Omental fat pad (tissue), 4 donors: ENCODE measurements around the gene PDCL2. TPM values are rescaled to one million over a fixed set of nuclear protein-coding genes. Genes with fewer than 3 reads are reported as not detected.
"Not testable (repeated sequence)": the region's sequence is repeated elsewhere in the genome, so short reads cannot be mapped to it uniquely, and the experiment has no call there.

Source experiments
- ATAC-seq: fragments of 150-250 bp; one replicate; pipeline ENCODE4 v1.9.1; 2016; ENCODE audit warnings: mild to moderate bottlenecking, moderate library complexity; ENCODE audit not compliant: low FRiP score
- DNase-seq: peaks from one replicate; pipeline ENCODE4 v3.0.0-alpha.2; 2019; ENCODE audit warnings: low spot score
- total RNA-seq, 4 donors: library from RNA; depleted of rRNA; stranded (reverse); fragments of >200 nt; gene quantifications; one replicate each; pipeline ENCODE4 v1.1.0, GENCODE V29; 2016
- TF ChIP-seq, protein P1 (sequence below), 3 donors: fragments of 450-650 bp; IDR thresholded peaks; one replicate each; pipeline ENCODE4 v1.5.1; 2016 to 2017; ENCODE audit warnings: antibody characterized with exemption in 3 of 3, mild to moderate bottlenecking in 3 of 3, moderate library complexity in 2 of 3

The PDCL2 gene
- total RNA-seq, 4 donors from 2014 or later, result not detected

DNA sequence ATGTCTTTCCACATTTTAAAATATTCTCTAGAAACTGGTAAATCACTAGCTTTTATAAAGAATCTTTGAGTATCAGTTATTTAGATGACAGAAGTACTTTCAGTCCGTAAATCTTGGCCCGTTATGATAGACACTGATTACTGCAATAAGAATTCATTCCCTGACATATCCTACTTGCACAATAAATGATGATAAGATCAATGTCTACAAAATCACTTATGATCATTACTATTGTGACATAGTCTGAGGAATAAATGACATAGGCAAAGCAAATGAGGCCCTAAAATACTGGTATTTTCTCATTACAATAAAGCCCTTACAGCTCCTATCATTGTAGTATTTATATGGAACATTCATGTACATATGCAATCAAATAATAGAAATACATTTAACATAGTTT, 6.6 kb upstream of the PDCL2 start:
- DNase-seq, result no peak
- TF ChIP-seq, protein P1, sequence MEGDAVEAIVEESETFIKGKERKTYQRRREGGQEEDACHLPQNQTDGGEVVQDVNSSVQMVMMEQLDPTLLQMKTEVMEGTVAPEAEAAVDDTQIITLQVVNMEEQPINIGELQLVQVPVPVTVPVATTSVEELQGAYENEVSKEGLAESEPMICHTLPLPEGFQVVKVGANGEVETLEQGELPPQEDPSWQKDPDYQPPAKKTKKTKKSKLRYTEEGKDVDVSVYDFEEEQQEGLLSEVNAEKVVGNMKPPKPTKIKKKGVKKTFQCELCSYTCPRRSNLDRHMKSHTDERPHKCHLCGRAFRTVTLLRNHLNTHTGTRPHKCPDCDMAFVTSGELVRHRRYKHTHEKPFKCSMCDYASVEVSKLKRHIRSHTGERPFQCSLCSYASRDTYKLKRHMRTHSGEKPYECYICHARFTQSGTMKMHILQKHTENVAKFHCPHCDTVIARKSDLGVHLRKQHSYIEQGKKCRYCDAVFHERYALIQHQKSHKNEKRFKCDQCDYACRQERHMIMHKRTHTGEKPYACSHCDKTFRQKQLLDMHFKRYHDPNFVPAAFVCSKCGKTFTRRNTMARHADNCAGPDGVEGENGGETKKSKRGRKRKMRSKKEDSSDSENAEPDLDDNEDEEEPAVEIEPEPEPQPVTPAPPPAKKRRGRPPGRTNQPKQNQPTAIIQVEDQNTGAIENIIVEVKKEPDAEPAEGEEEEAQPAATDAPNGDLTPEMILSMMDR (IDR thresholded peaks at IDR 0.05), result no peak
- no peak for ATAC-seq

DNA sequence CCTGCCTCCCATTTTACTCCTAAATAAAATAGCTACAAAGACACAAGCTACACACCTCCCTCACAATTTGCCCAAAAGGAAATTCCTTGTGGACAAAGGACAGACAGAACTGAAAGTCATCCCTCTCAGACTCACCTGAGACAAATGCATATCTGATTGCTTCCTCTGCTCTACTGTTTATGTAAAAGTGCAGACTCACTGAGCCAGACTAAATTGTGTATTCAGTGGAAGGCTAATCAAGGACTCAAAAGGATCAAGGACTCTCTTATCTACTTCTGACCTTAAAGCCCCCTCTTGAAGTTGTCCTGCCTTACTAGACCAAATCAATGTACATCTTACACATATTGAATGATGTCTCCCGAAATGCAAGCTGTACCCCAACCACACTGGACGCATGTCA, 3.9 kb downstream of the PDCL2 start:
- ATAC-seq (no peak), DNase-seq (no peak)
- TF ChIP-seq, protein P1 (IDR thresholded peaks at IDR 0.05), result no peak

GRCh38 chr4:55582773-55583172, 9.3 kb downstream of the PDCL2 start:
- ATAC-seq, DNase-seq: not testable (repeated sequence)

DNA sequence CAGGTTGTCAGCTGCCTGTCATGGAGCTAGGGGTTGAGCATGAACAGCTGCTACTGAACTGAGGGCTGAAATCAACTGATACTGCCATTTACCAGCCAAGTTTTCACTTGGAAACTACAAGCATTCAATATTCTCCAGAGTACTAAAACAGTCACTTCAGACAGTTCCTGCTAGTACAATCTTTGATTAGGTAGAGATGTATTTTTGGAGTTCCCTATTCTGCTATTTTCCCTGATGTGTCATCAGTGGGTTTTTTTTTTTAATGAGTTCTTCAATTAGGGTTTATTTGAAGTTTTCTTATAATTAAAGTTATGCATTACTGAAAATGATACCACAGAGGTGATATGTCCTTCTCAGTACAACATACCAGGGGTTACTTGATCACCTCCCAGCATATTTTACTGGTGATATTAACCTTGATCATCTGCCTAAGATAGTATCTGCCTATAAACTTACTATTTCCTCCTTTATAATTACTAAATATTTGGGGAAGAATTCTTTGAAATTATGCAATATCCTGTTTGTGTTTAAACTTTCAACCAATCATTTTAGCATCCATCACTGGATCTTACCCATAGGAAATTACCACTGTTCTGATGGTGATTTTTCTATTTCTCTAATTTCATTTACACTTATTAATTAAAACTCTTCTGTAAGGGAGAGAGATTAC, 13.6 kb downstream of the PDCL2 start:
- DNase-seq (no peak), ATAC-seq (no peak)
- TF ChIP-seq, protein P1 (IDR thresholded peaks at IDR 0.05), result no peak

GRCh38 chr4:55575513-55575912, 16.5 kb downstream of the PDCL2 start:
- TF ChIP-seq, protein P1 (IDR thresholded peaks at IDR 0.05), result no peak
- DNase-seq (no peak), ATAC-seq (no peak)

DNA sequence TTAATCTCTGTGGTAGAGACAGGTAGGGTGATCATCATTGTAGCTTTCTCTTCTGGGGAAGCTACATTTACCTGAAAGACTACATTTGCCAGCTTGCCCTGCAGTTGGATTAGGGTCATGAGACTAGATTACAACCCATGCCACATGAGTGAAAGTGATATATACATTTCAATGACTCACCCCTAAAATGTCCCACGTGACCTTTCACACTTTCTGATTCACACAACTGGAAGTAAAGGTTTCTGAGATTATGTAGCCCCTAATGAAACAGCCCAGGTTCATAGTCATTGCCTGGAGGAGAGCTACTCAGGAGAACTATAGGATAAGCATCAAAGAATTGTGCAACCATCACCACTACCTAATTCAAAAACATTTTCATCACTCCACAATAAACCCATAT, 17.8 kb downstream of the PDCL2 start:
- no peak for ATAC-seq
- no peak for DNase-seq
- TF ChIP-seq, protein P1 (IDR thresholded peaks at IDR 0.05), result no peak

- no peak for ATAC-seq
- TF ChIP-seq, protein P1 (IDR thresholded peaks at IDR 0.05), result no peak
These were observed 20.2 kb downstream of the PDCL2 start for GRCh38 chr4:55571806-55572205.

More at GRCh38 chr4:55571806-55572205, 20.2 kb downstream of the PDCL2 start:
- DNase-seq, result no peak
